OCI-LY3 (cell line): ENCODE measurements around the gene CDH20.

ENCODE experiments used
- H2AFZ ChIP-seq: fragments of 200-600, 300-600 bp; shearing (Covaris generic); 2 replicates; pipeline ENCODE4 v1.6.0; 2014; ENCODE audit warnings: antibody characterized with exemption, low read depth, low read length
- H3K27ac ChIP-seq: fragments of 200-600, 300-600 bp; sonication (generic); 2 replicates; pipeline ENCODE4 v1.5.1; 2014; ENCODE audit warnings: mild to moderate bottlenecking, low read length, moderate library complexity, mixed read lengths
- H3K27me3 ChIP-seq: fragments of 200-600, 300-600 bp; sonication (generic); 2 replicates; pipeline ENCODE4 v1.6.1; 2014; ENCODE audit warnings: low read depth, low read length, mixed read lengths
- H3K36me3 ChIP-seq: fragments of 200-600, 300-600 bp; sonication (generic); replicated peaks from 2 replicates; pipeline ENCODE3; 2014; ENCODE audit warnings: low read depth, low read length, mixed read lengths
- H3K4me1 ChIP-seq: fragments of 300-600, 200-600 bp; sonication (generic); 2 replicates; pipeline ENCODE4 v1.6.1; 2014; ENCODE audit warnings: low read length, mixed read lengths
- H3K4me2 ChIP-seq: fragments of 200-600, 300-600 bp; sonication (generic); 2 replicates; pipeline ENCODE4 v1.6.1; 2014; ENCODE audit warnings: low read length, mixed read lengths
- H3K4me3 ChIP-seq: fragments of 300-600, 200-600 bp; sonication (generic); 2 replicates; pipeline ENCODE4 v1.5.1; 2014; ENCODE audit warnings: antibody characterized with exemption, mild to moderate bottlenecking, low read length, moderate library complexity
- H3K79me2 ChIP-seq: fragments of 300-600, 200-600 bp; shearing (Covaris generic); 2 replicates; pipeline ENCODE4 v1.6.1; 2014; ENCODE audit warnings: mild to moderate bottlenecking, low read length, mixed read lengths
- H3K9ac ChIP-seq: fragments of 300-600, 200-600 bp; shearing (Covaris generic); 2 replicates; pipeline ENCODE4 v1.6.0; 2014; ENCODE audit warnings: mild to moderate bottlenecking, low read length, moderate library complexity
- H3K9me3 ChIP-seq: fragments of 200-600, 300-600 bp; shearing (Covaris generic); 2 replicates; pipeline ENCODE4 v1.6.1; 2014; ENCODE audit warnings: low read length, mixed read lengths; ENCODE audit not compliant: insufficient read depth
- H4K20me1 ChIP-seq: fragments of 200-600, 300-600 bp; sonication (generic); 2 replicates; pipeline ENCODE4 v1.6.1; 2016; ENCODE audit warnings: low read length, mixed read lengths; ENCODE audit not compliant: insufficient read depth
- CTCF ChIP-seq: fragments of 200-600, 300-600 bp; sonication (generic); IDR thresholded peaks from 2 replicates; pipeline ENCODE4 v1.5.1; 2014; ENCODE audit warnings: antibody characterized with exemption, low read length, low read depth
- EZH2phosphoT487 ChIP-seq: fragments of 200-600 bp; shearing (Covaris generic); IDR thresholded peaks from 2 replicates; pipeline ENCODE4 v1.6.1; 2018; ENCODE audit warnings: antibody characterized with exemption, mixed run types, low read depth

The CDH20 gene

GRCh38 chr18:61333271-61333745 is at the start of gene CDH20:
Gene CDH20, plus strand, starts transcription at chr18:61333430.
- Histone ChIP-seq H3K4me3 (no peak within 1 kb of the TSS), H3K79me2 (no peaks in the 10 kb centered on the region), H3K9me3 (no peaks in the 10 kb centered on the region), H2AFZ (no peak within 1 kb of the TSS), H4K20me1 (no peaks in the 10 kb centered on the region), H3K36me3 (no peaks in the 10 kb centered on the region), H3K27me3 (0 out of 2 replicates have a peak, but pooled peaks cover 6% of the 10 kb centered on the region), H3K4me2 (no peak within 1 kb of the TSS), H3K27ac (no peak within 1 kb of the TSS), H3K9ac (no peak within 1 kb of the TSS), H3K4me1 (no peaks in the 10 kb centered on the region)
- TF ChIP-seq CTCF, result no peak
- no peak for TF ChIP-seq EZH2phosphoT487

- Histone ChIP-seq H3K36me3 (no peaks in the 10 kb centered on the region), H3K9me3 (no peaks in the 10 kb centered on the region), H3K79me2 (no peaks in the 10 kb centered on the region), H3K4me1 (no peaks in the 10 kb centered on the region), H2AFZ (no peak overlapping the region), H3K27me3 (no peaks in the 10 kb centered on the region), H4K20me1 (no peaks in the 10 kb centered on the region), H3K9ac (no peak overlapping the region), H3K4me3 (no peak overlapping the region), H3K4me2 (no peak overlapping the region), H3K27ac (no peak overlapping the region)
- no peak for TF ChIP-seq EZH2phosphoT487
- no peak for TF ChIP-seq CTCF
These were observed 49.2 kb upstream of the CDH20 start for GRCh38 chr18:61284039-61284438.

DNA sequence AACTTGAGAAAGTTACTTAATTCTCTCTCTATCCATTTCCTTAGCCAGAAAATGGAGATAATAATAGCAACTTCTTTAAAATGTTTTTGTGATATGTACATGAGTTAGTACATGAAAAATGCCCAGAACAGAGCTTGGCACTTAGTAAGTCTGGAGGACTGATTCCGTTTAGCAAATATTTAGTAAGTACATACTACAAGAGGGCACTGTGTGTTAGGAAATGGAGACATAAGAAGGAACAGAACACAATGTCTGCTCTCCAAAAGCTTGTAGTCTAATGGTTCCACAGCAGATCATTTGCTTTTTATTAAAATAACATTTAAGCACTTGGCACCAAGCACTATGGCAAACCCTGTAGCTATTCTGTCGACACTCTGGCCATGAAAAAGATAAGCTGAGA is 47.5 kb upstream of the CDH20 start:
- no peaks in the 10 kb centered on the region for H3K9me3 ChIP-seq
- peaks cover under 1% of the 10 kb centered on the region; the same call in 1 of the 2 replicates for H3K4me1 ChIP-seq
- H4K20me1 ChIP-seq, result no peaks in the 10 kb centered on the region
- no peak overlapping the region for H3K4me3 ChIP-seq
- no peak overlapping the region for H3K27ac ChIP-seq
- H3K79me2 ChIP-seq, result no peaks in the 10 kb centered on the region
- no peak overlapping the region for H2AFZ ChIP-seq
- H3K9ac ChIP-seq, result no peak overlapping the region
- H3K27me3 ChIP-seq, result no peaks in the 10 kb centered on the region
- TF ChIP-seq CTCF (no peak), EZH2phosphoT487 (no peak)
- no peak overlapping the region for H3K4me2 ChIP-seq
- no peaks in the 10 kb centered on the region for H3K36me3 ChIP-seq

DNA sequence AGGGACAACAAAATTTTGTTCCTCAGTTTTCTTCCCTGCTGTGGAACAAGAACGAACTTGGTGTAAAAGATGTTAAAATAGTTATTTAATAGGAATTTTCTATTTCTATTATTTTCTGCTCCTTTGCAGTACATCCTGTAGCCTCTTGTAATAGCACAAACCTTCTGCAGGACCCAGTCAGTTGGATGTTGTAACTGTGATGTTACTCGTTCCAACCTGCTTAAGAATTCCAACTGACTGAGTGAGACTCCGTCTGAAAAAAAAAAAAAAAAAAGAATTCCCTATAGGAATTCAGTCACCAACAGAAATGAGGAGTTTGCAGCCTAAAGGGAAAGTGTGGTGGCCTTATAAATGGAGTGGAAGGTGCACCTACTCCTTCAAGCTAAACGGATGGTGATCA is 46.4 kb upstream of the CDH20 start:
- no peaks in the 10 kb centered on the region for H3K79me2 ChIP-seq
- no peak overlapping the region for H3K4me2 ChIP-seq
- no peak overlapping the region for H3K9ac ChIP-seq
- no peak overlapping the region for H3K27ac ChIP-seq
- no peak overlapping the region for H2AFZ ChIP-seq
- H4K20me1 ChIP-seq, result no peaks in the 10 kb centered on the region
- H3K9me3 ChIP-seq, result no peaks in the 10 kb centered on the region
- no peaks in the 10 kb centered on the region for H3K36me3 ChIP-seq
- peaks cover 10% of the 10 kb centered on the region for H3K4me1 ChIP-seq
- no peaks in the 10 kb centered on the region for H3K27me3 ChIP-seq
- H3K4me3 ChIP-seq, result no peak overlapping the region
- TF ChIP-seq CTCF (no peak), EZH2phosphoT487 (no peak)
